ENCODE measurements around the gene MDN1. TPM values are rescaled to one million over a fixed set of nuclear protein-coding genes. Genes with fewer than 3 reads are reported as not detected.

The MDN1 gene
- total RNA-seq, 1 experiment from 2014 or later, result 53.6 TPM

DNA sequence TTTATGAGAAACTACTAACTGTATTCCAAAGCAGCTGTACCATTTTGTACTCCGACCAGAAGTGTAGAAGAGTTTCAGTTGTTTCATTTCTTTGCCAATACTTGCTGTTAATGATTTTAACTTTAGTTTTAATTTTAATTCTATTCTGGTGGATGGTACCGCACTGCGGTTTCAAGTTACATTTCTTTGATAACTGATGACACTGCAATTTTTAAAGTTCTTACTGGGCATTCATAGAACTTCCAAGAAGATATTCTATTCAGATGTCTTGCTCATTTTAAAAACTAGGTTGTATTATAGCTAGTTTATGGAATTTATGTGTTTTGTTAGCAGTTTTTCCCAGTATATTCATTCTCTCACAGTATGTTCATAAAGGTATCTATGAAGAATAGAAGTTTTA, 117.2 kb downstream of the MDN1 start (continued):
- TF ChIP-seq ELF1 (IDR thresholded peaks at IDR 0.05; ENCODE audit: borderline replicate concordance, low read depth), result no peak
- TF ChIP-seq CEBPB (IDR thresholded peaks at IDR 0.05; ENCODE audit: low read depth), result no peak
- TF ChIP-seq, protein P1, sequence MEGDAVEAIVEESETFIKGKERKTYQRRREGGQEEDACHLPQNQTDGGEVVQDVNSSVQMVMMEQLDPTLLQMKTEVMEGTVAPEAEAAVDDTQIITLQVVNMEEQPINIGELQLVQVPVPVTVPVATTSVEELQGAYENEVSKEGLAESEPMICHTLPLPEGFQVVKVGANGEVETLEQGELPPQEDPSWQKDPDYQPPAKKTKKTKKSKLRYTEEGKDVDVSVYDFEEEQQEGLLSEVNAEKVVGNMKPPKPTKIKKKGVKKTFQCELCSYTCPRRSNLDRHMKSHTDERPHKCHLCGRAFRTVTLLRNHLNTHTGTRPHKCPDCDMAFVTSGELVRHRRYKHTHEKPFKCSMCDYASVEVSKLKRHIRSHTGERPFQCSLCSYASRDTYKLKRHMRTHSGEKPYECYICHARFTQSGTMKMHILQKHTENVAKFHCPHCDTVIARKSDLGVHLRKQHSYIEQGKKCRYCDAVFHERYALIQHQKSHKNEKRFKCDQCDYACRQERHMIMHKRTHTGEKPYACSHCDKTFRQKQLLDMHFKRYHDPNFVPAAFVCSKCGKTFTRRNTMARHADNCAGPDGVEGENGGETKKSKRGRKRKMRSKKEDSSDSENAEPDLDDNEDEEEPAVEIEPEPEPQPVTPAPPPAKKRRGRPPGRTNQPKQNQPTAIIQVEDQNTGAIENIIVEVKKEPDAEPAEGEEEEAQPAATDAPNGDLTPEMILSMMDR (IDR thresholded peaks at IDR 0.05 in 2 of 3, conservative IDR thresholded peaks at IDR 0.05 in 1 of 3; ENCODE audit: borderline replicate concordance in 1 of 3, insufficient read depth in 1 of 3, low read depth in 2 of 3, low read length in 2 of 3), result no peak
- no peak for TF ChIP-seq YY1 (IDR thresholded peaks at IDR 0.05; ENCODE audit: extremely low read depth, insufficient replicate concordance, low read depth, low read length)
- TF ChIP-seq RAD21 (IDR thresholded peaks at IDR 0.05; ENCODE audit: low read depth), result no peak

DNA sequence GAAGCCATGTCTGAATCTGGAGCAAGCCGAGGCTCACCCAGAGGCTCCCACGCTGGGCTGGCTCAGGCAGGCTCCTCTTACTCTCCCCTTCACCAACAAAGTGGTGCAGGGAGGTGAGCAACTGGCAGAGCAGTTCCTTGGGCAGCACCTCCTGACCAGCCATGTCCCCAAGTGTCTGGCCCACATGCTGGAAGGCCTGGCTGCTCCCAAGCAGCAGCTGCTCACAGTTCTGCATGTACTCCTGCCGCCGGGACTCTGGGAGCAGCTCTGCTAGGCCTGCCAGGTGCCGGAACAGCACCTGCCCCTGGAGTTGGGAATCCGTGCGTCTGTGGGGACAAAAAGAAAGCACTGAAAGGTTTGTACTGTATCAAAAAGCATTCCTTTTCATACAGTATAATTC, 123.9 kb downstream of the MDN1 start:
- Histone ChIP-seq H3K4me2 (ENCODE audit: low read length) (no peak overlapping the region), H2AFZ (ENCODE audit: low read depth, low read length, poor library complexity, severe bottlenecking) (no peak overlapping the region), H3K79me2 (ENCODE audit: insufficient read depth, low read length) (no peaks in the 10 kb centered on the region; the same call in 1 of the 2 replicates), H3K9me2 (ENCODE audit: insufficient read depth) (no peaks in the 10 kb centered on the region), H3K27ac (ENCODE audit: low read depth, low read length) (no peak overlapping the region), H3K9me3 (ENCODE audit: control insufficient read depth in 1 of 2, insufficient read depth in 1 of 2, low read depth in 1 of 2, low read length in 2 of 2) (no peaks in the 10 kb centered on the region), H3K9ac (ENCODE audit: low read length) (no peak overlapping the region), H3K4me3 (replicated peaks in 1 of 2; ENCODE audit: low read depth in 1 of 2, low read length in 2 of 2) (no peak overlapping the region), H4K20me1 (ENCODE audit: insufficient read depth) (no peaks in the 10 kb centered on the region), H3K36me3 (ENCODE audit: control insufficient read depth in 1 of 2, insufficient read depth in 2 of 2, low read length in 2 of 2) (peaks cover 66 to 71% of the 10 kb centered on the region in 2 experiments), H3K4me1 (ENCODE audit: control insufficient read depth in 1 of 2, insufficient read depth in 2 of 2, low read length in 2 of 2) (no peaks in the 10 kb centered on the region), H3K27me3 (ENCODE audit: insufficient read depth, low read length) (no peaks in the 10 kb centered on the region)
- no TSS peak for BruUV-seq (replicated peaks)
- intact Hi-C loops (cut with micrococcal nuclease), result no loop called here
- RAD21 ChIA-PET (ENCODE audit: low non-redundant PET in 1 of 2, low total read pairs in 2 of 2, uncharacterized antibody in 2 of 2, unreplicated experiment in 2 of 2), result no interaction called here
- no peak for ATAC-seq
- CTCF ChIA-PET, result no interaction called here
- POLR2A ChIA-PET, result no interaction called here
- TF ChIP-seq, protein P2, sequence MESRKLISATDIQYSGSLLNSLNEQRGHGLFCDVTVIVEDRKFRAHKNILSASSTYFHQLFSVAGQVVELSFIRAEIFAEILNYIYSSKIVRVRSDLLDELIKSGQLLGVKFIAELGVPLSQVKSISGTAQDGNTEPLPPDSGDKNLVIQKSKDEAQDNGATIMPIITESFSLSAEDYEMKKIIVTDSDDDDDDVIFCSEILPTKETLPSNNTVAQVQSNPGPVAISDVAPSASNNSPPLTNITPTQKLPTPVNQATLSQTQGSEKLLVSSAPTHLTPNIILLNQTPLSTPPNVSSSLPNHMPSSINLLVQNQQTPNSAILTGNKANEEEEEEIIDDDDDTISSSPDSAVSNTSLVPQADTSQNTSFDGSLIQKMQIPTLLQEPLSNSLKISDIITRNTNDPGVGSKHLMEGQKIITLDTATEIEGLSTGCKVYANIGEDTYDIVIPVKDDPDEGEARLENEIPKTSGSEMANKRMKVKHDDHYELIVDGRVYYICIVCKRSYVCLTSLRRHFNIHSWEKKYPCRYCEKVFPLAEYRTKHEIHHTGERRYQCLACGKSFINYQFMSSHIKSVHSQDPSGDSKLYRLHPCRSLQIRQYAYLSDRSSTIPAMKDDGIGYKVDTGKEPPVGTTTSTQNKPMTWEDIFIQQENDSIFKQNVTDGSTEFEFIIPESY (IDR thresholded peaks at IDR 0.05; ENCODE audit: extremely low read depth, insufficient replicate concordance, low read length), result no peak
- TF ChIP-seq, protein P3, sequence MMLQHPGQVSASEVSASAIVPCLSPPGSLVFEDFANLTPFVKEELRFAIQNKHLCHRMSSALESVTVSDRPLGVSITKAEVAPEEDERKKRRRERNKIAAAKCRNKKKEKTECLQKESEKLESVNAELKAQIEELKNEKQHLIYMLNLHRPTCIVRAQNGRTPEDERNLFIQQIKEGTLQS (IDR thresholded peaks at IDR 0.05), result no peak
- TF ChIP-seq ZNF274 (IDR thresholded peaks at IDR 0.05; ENCODE audit: low read depth, low read length) (no peak), POLR2A (IDR thresholded peaks at IDR 0.05; ENCODE audit: borderline replicate concordance, extremely low read depth, insufficient read depth, insufficient read length) (no peak), ZFX (IDR thresholded peaks at IDR 0.05) (no peak), EZH2phosphoT487 (IDR thresholded peaks at IDR 0.05; ENCODE audit: borderline replicate concordance) (no peak), EZH2 (IDR thresholded peaks at IDR 0.05) (no peak), SIN3A (IDR thresholded peaks at IDR 0.05; ENCODE audit: low read depth) (no peak), CBX3 (IDR thresholded peaks at IDR 0.05; ENCODE audit: low read depth) (no peak), RAD21 (IDR thresholded peaks at IDR 0.05; ENCODE audit: low read depth) (no peak), YY1 (IDR thresholded peaks at IDR 0.05; ENCODE audit: extremely low read depth, insufficient replicate concordance, low read depth, low read length) (no peak), CEBPB (IDR thresholded peaks at IDR 0.05; ENCODE audit: low read depth) (no peak), TCF7L2 (IDR thresholded peaks at IDR 0.05; ENCODE audit: borderline replicate concordance, extremely low read depth, insufficient read depth, insufficient read length) (no peak), ELF1 (IDR thresholded peaks at IDR 0.05; ENCODE audit: borderline replicate concordance, low read depth) (no peak)
- TF ChIP-seq, protein P4, sequence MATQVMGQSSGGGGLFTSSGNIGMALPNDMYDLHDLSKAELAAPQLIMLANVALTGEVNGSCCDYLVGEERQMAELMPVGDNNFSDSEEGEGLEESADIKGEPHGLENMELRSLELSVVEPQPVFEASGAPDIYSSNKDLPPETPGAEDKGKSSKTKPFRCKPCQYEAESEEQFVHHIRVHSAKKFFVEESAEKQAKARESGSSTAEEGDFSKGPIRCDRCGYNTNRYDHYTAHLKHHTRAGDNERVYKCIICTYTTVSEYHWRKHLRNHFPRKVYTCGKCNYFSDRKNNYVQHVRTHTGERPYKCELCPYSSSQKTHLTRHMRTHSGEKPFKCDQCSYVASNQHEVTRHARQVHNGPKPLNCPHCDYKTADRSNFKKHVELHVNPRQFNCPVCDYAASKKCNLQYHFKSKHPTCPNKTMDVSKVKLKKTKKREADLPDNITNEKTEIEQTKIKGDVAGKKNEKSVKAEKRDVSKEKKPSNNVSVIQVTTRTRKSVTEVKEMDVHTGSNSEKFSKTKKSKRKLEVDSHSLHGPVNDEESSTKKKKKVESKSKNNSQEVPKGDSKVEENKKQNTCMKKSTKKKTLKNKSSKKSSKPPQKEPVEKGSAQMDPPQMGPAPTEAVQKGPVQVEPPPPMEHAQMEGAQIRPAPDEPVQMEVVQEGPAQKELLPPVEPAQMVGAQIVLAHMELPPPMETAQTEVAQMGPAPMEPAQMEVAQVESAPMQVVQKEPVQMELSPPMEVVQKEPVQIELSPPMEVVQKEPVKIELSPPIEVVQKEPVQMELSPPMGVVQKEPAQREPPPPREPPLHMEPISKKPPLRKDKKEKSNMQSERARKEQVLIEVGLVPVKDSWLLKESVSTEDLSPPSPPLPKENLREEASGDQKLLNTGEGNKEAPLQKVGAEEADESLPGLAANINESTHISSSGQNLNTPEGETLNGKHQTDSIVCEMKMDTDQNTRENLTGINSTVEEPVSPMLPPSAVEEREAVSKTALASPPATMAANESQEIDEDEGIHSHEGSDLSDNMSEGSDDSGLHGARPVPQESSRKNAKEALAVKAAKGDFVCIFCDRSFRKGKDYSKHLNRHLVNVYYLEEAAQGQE (IDR thresholded peaks at IDR 0.05; ENCODE audit: low read depth), result no peak
- DNase-seq (ENCODE audit: low read depth, low spot score), result no peak
